ENCODE results near the gene WDR86. TPM values are rescaled to one million over a fixed set of nuclear protein-coding genes. Genes with fewer than 3 reads are reported as not detected.

Gene WDR86, protein sequence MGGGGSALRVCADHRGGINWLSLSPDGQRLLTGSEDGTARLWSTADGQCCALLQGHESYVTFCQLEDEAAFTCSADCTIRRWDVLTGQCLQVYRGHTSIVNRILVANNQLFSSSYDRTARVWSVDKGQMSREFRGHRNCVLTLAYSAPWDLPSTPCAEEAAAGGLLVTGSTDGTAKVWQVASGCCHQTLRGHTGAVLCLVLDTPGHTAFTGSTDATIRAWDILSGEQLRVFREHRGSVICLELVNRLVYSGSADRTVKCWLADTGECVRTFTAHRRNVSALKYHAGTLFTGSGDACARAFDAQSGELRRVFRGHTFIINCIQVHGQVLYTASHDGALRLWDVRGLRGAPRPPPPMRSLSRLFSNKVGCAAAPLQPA
- not detected in 2 replicates for total RNA-seq (2014; rRNA removed; shearing (Covaris generic))

DNA sequence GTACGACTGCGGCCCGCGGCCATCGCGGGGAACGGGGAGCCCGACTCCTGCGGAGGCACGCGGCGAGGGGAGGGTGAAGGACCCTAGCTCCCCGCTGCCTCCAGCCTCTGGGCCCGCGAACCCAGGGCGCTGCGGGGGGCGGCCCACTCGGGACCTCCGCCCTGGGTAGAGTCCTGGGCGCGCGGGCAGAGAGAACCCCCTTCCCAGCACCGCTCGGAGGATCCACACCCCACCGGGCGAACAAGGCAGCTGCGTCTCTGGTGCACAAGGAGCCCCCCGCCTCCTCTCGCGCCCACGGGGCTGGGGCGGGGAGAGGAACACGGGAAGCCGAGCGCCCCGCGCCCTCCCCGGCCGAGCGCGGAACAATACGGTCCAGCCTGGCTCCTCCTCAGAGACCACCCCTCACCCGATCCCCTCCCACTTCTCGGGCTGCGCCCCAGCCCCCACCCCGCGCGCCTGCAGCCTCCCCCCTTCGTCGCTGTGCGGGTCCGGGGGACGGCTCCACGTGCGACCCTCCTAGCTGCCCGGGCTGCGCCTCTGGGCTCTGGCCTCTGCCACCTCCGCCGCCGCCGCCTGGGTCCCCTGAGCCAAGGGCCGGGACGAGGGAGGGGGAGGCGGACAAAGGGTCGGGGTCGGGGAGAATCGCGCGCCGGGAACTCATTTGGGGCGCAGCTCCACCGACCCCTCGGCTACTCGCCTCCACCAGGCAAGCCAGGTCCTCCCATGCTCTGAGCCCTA is at the start of gene WDR86:
Gene WDR86 (minus strand): TSS at position 372 of the 738 bp plus-strand sequence. CDS start 449 bp downstream, outside the sequence.
- DNase-seq (ENCODE audit: low read depth) = no peak

DNA sequence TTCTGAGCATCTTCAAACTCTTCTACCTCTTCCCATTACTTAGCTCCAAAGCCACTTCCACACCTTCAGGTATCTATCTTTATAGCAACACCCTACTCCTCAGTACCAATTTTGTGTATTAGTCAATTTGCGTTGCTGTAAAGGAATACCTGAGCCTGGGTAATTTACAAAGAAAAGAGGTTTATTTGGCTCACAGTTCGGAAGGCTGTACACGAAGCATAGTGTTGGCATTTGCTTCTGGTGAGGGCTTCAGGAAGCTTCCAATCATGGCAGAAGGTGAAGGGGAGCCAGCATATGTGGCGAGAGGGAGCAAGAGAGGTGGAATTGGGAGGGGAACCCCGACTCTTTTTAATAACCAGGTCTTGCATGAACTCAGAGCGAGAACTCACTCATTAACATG is 47.7 kb upstream of the WDR86 start:
- DNase-seq (ENCODE audit: low read depth) = no peak

DNA sequence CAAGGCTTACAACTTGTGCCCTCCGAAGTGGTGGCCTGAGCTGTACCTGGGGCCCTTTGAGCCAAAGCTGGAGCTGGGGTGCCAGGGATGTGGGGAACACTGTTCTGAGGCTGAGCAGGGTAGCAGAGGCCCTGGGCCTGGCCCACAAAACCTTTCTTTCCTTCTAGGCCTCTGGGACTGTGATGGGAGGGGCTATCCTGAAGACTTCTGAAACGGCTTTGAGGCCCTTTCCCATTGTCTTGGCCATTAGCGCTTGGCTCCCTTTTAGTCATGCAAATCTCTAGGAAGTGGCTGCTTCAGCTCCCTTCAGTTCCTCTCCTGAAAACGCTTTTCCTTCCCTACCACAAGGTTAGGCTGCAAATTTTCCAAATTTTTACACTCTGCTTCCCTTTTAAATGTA is 46.9 kb upstream of the WDR86 start:
- DNase-seq (ENCODE audit: low read depth) = no peak

DNA sequence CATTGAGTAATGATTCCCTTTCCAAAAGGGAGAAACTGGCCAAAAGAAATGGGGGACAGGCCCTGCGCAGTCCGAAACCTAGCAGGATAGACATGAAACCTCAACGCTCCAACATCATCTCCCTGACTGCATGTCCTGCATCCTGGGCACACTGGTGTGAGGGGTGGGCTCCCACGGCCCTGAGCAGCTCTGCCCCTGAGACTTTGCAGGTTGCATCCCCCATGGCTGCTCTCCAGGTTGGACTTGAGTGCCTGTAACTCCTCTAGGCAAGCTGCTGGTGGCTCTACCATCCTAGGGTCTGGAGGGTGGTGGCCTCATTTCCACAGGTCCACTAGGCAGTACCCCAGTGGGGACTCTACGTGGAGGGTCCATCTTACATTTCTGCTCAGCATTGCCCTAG is 46.4 kb upstream of the WDR86 start:
- no peak for DNase-seq (ENCODE audit: low read depth)

DNA sequence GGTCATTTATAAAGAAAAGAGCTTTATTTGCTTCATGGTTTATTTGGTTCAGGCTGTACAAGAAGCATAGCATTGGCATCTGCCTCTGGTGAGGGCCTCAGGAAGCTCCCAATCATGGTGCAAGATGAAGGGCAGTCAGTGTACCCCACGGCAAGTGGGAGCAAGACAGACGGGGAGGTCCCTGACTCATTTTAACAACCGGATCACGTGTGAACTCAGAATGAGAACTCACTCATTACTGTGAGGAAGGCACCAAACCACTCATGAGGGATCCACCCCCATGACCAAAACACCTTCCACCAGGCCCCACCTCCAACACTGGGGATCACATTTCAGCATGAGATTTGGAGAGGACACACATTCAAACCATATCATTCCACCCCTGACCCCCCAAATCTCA is 45.9 kb upstream of the WDR86 start:
- no peak for DNase-seq (ENCODE audit: low read depth)

DNA sequence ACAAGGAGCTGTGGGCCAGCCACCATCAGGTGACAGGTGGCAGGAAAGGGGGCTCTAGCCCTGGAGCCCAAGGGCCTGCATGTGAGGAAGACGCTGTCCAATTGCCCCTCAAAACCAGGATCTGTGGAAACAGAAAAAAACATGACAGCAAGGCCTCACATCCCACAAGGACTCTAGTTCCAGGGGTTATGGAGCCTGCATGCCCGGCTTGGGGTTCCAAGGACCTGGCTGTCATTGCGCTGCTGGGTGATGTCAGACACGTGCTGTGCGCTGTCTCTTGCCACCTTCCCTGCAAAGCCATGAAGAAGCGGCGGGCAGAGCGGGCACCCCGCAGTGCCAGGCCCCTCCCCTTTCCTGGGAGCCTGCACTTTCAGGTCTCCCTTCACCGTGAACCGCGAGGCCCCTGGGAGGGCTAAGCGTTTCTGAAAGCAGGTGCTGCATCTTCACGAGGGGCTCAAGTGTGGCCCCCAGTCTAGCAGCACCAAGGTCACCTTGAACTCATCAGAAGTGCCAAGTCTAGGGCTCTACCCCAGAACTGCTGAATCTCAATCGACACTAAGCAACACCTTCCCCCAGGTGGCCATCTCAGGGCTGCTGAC is 45.2 kb upstream of the WDR86 start:
- no peak for DNase-seq (ENCODE audit: low read depth)

DNA sequence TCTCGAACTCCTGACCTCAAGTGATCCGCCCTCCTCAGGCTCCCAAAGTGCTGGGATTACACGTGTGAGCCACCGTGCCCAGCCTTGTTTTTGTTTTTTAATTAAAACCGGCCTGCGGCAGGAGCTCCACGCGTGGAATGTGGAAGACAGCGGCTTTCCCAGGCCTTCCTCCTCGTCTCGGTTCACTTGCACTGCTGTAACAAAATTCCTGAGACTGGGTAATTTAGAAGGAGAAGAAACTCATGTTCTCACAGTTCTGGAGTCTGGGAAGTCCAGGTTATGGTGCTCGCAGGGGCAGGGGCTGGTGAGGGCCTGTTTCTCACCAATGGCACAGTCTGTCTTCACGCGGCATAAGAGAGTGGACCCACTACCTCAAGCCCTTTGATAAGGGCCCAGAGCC is 44.5 kb upstream of the WDR86 start:
- no peak for DNase-seq (ENCODE audit: low read depth)

DNA sequence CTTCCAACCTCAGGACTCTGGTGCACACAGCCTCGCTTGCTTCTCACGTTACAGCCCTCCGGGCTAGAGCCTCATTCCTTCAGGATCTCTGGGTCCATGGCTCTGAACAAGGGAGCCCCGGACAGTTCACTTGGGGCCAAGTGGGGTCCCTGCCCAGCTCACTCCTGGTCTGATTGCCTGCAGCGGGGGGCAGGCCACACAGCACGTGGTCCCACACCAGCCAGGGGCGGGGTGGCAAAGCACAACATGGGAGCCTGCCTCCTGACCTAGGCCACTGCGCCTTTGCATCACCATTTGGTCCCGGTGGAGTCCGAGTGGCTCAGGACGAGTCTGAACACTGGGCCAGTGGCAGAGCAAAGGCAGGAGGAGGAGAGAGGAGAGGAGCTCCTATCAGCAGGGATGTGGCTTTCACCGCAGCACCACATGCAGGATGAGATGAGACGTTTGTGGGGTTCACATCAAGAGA is 43.5 kb upstream of the WDR86 start:
- no peak for DNase-seq (ENCODE audit: low read depth)

DNA sequence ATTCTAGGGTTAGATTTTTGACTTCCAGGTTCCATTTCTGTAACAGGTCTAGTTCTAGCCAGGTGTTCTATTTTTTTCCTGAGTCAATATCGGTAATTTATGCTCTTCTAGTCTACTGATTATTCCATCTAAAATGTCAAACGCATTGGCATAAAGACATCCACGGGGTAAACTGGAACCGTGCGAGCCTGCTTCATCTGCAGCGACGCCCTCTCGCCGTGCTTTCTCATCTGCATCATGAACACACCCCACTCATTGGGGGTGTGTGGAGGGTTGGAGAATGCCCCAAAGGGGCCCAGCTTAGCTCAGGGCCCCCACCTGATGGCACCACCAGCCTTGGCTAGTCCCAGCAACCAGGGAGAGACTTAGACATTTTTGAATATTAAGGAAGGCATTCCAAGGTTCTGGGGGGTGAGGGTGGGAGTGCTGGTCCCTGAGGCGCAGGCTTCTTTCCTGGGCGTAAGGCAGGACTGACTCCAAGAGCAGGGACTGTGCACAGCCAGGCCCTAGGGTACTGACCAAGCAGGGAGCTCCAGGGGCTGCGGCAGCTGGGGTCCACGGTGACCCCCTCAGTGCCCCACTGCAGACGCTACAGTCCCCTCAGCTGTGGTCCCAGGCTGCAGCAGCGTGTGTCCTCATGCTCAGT is 43.0 kb upstream of the WDR86 start:
- no peak for DNase-seq (ENCODE audit: low read depth)

DNA sequence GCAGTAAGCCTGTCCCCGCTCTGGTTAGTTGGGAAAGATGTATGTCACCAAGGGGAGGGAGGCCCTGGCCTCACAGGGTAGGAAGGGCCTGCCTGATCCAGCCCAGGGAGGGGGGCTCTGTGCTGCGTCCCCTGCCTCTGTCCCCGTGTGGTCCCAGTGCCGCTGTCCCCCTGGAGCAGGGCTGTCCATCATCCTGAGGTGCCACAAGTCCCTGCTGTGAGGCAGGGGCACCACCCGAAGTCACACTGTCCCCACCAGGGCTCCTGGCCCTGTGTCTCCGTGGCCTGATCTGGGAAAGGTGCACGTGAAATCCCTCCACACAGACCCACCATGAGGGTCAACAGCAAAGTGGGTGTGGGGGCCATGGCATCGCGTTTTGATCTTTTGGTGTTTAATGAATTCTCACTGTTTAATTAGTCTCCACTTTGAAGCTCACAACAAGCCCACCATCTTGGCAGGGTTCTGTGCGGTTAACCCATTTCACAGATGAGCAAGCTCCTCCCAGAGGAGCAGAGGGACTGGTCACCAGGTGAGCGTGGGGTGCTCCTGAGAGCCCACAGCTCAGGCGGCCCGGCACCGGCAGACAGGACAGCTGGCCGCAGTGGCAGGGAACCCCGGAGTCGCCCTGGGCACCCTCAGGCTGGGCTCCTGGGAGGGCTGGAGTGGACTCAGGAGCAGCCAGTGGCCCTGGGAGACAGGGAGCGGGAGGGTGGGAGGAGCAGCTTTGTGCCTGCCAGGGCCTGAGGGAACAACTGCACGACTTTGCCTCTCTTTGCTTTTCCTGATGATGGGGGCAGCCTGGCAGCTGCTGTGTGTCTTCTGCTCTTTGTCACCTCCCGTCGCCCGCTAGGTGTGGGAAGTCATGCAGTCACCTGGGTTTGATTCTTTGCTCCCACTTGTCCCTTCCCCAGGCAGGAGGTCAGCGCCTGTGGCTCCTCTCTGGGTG is 42.1 kb upstream of the WDR86 start:
- DNase-seq (ENCODE audit: low read depth) = no peak

DNA sequence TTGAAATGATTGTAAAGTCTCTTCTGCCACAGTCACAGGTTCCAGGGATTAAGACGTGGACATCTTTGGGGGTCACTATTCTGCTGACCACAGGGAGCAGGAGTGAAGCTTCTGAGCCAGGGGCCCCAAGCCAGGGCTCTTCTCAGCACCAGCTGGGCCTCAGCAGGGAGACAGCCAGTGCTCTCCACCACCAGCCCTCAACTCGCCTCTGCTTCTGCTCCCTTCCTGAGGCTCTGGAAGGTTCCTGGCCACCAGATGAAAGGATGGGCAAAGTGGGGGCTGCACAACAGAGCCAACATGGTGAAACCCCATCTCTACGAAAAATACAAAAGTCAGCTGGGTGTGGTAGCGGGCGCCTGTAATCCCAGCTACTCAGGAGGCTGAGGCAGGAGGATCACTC is 41.3 kb upstream of the WDR86 start:
- DNase-seq (ENCODE audit: low read depth) = no peak

DNA sequence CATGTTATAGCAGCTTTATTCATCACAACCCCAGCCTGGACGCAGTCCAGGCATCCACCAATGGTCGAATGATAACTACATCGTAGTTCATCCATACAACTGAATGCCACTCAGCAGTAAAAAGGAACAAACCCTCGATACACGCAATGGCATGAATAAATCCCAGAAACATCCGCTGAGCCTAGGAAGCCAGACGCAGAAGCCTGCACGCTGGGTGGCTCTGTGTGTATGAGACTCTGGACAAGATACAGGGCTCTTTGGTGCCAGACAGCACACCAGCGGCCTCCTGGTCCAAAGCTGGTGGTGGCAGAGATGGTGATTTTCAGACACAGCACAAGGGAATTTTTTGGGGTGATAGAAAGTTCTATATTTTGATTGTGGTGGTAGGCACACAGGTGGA is 40.2 kb upstream of the WDR86 start:
- DNase-seq (ENCODE audit: low read depth) = no peak

DNA sequence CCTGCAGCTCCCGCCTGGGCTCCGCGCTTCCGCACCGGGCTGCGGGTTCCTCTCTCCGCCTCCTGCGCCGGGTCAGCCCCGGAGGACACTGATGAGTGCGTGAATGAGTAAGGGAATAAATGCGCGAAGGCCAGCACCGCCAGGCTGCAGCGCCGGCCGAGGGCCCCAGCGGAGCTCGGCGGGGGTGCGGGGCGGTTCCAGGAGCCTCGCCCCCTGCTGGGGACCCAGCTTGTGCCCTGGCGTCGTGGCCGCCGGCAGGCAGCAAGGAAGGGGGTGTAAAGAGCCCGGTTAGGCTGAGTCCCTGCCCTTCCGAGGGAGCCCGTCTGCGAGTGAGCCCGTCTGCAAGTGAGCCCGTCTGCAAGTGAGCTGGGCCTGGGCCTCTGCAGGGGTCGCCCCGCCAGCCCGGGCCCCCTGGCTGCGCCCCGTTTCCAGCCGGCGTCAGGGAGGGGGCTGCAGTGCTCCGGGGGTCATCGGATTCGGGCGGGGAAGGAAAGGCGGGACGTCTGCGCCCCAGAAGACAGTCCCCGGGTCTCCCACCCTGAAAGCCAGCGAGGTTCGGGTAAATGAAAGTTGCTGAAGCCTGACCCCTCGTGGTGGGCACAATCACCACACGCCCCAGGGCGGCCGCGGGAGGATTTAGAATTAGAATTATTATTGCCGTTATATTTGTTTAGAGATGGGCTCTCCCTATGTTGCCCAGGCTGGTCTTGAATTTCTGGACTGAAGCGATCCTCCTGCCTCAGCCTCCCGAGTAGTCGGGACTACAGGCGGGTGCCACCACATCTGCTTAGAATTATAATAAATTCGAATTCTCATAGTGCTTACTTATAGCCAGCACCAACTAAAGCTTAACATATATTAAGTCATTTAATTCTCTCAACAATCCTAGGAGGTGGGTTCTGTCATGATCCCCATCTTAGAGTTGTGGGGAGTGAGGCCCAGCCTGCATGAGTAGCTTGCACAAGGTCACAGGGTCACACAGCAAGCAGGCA is 38.7 kb upstream of the WDR86 start:
- DNase-seq (ENCODE audit: low read depth) = peak; percentile 49

DNA sequence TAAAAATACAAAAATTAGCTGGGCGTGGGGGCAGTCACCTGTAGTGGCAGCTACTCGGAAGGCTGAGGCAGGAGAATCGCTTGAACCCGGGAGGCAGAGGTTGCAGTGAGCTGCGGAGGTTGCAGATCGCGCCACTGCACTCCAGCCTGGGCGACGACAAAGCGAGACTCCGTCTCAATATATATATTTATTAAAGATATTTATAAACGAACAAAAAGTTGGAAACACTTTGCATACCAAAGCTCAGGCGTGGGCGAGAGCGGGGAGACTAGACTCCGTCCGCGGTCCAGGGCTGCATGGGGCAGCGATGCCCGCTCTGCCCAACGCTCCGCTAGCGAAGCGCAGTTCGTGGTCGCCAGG is 38.0 kb upstream of the WDR86 start:
- no peak for DNase-seq (ENCODE audit: low read depth)

DNA sequence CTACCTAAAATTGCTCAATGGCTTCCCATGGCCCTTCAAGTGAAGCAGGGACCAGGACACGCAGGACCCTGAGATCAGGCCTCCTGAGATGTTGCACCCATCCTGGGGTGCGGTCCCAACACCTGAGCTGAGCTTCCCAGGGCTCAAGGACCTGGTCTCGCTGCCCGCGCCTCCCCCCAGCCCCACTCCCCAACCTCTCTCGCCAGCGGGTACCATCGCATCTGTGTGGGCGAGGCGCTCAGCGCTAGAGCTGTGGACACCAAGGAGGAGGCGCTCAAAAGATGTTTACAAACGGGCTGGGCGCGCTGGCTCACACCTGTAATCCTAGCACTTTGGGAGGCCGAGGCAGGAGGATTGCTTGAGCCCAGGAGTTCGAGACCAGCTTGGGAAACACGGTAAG is 37.5 kb upstream of the WDR86 start:
- no peak for DNase-seq (ENCODE audit: low read depth)

DNA sequence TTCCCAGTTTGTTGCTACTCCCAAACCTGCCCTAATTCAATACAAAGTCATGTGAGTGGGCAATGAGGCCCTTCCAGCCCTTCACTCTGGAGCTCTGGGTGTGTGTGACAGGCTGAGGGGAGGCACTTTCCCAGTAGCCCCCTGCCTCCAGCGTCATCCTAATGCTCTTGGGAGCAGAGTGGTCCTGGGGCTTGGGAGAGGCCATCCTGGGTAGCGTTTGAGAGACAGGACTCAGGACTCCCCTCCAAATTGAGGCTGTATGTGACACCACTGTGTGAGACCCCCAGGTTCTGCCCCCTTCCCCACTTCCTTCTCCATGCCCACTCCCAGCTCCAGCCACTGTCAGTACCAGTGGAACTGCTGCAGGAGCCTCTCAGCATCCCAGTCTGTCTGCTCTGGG is 36.6 kb upstream of the WDR86 start:
- DNase-seq (ENCODE audit: low read depth) = no peak

DNA sequence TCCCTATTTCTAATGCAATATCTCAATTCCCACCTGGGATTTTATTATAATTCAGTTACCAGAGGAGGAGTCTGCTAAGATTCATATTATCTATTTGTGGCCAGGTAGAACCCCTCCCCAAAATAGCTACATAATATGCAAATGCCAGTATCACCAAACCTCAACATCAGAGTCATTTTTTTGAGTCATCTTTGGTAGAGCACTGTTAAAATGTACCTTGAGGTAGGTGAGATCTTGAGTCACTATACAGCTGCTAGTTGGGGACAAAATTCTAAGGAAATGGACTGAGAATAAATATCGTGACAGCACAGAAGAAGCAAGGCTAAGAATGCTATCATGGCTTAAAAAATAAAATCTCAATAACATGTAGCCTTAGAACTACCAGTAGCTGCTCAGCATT is 34.8 kb upstream of the WDR86 start:
- DNase-seq (ENCODE audit: low read depth) = no peak

DNA sequence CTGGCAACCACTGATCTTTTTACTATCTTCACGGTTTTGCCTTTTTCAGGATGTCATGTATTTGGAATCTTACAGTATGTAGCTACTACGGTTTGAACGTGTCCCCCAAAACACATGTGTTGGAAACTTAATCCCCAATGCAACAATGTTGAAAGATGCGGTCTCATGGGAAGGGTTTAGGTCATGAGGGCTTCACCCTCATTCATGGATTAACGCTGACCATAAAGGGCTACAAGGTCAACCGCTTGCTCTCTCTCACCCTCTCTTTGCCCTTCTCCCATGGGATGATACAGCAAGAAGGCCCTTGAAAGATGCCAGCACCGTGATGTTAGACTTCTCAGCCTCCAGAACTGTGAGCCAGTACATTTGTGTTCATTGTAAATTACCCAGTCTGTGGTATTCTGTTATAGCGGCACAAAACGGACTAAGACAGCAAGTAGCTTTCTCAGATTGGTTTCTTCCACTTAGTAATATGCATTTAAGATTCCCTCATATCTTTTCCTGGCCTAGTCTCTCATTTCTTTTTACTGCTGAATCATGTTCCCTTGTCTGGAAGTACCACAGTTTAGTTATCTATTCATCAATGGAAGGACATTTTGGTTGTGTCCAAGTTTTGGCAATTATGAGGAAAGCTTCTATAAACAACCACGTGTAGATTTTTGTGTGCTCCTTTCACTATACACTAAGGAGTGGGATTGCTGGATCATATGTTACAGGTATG is 33.1 kb upstream of the WDR86 start:
- no peak for DNase-seq (ENCODE audit: low read depth)

DNA sequence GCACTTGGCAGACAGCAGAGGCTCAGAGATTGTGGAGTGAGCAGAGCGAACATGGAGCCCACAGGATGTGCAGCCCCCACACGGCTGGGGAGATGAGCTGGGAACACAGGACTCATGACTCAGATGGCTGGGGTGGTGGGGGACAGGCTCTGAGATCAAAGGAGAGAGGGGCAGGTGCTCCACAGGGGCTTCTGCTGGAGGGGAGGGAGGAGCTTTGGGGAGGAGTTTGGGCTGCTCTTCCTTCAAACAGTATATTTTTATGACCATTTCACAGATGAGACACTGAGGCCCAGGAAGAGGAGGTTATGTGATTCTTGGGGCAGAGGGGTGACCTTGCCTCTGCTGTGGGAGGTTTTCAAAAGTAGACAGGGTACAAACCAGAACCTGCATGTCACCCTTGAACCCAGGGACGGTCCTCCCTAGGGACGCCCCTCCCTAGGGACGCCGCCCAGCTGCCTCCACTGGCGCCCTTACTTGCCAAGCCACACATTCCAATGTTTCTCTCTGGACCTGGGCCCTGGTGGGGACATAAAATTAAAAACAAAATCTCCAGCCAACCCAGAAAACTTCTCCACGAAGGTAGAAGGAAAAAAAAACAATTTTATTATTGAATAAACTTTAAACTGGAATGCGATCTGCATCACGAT is 31.1 kb upstream of the WDR86 start:
- DNase-seq (ENCODE audit: low read depth) = no peak
